ENCODE results near the gene RYR2.

DNA sequence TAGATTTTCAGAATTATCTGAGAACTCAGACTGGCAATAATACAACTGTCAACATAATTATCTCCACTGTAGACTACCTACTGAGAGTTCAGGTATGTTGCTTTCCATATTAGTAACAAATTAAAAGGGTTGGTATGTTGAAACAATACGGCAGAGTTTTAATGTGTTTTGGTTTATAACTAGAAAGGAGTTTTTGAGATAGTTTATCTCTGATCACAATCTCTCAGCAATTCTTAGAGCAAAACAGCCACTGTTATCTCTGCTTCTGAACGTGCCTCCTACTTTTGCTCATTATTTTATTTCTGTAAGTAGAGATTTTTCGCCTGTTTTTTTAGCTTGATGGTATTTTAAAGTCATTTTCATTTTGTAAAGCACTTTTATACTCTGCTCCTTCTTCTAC, 730.0 kb downstream of the RYR2 start:
- no peak for TF ChIP-seq POLR2A (IDR thresholded peaks at IDR 0.05)
- TF ChIP-seq CTCF (IDR thresholded peaks at IDR 0.05), result no peak
